Body of pancreas (tissue), 4 donors: ENCODE results near the gene ZNF324B. TPM values are rescaled to one million over a fixed set of nuclear protein-coding genes. Genes with fewer than 3 reads are reported as not detected.
"Not testable (repeated sequence)": the region's sequence is repeated elsewhere in the genome, so short reads cannot be mapped to it uniquely, and the experiment has no call there.

Experiments used
- ATAC-seq: fragments of 150-250 bp; one replicate; pipeline ENCODE4 v1.9.1; 2016
- DNase-seq, 4 donors: peaks; one replicate each; pipeline ENCODE4 v3.0.0-alpha.2; 2019
- H3K27ac ChIP-seq, 4 donors: fragments of 200-600 bp; sonication (generic); 1 replicate in 3 of 4; 2 replicates in 1 of 4; pipeline versions ENCODE4 v1.5.1 to v1.6.1; 2016 to 2019; ENCODE audit warnings: mild to moderate bottlenecking in 1 of 4, mixed read lengths in 1 of 4, moderate library complexity in 1 of 4
- H3K27me3 ChIP-seq, 2 donors: fragments of 200-600 bp; sonication (generic); one replicate each; pipeline ENCODE4 v1.6.0; 2016; ENCODE audit warnings: mild to moderate bottlenecking in 1 of 2
- H3K36me3 ChIP-seq, 2 donors: fragments of 200-600 bp; sonication (generic); replicated peaks in 1 of 2; 2 replicates each; pipeline ENCODE4 v1.5.1; 2016; ENCODE audit warnings: low read depth in 2 of 2; ENCODE audit not compliant: insufficient read depth in 1 of 2
- H3K4me1 ChIP-seq: fragments of 200-600 bp; sonication (generic); one replicate; pipeline ENCODE4 v1.6.0; 2016
- H3K4me3 ChIP-seq, 2 donors: fragments of 200-600 bp; sonication (generic); 1 replicate in 1 of 2; 2 replicates in 1 of 2; pipeline ENCODE4 v1.5.1; 2016 to 2019
- H3K9me3 ChIP-seq, 3 donors: fragments of 200-600 bp; sonication (generic); 1 replicate in 2 of 3; 2 replicates in 1 of 3; pipeline ENCODE4 v1.5.1; 2016
- CTCF ChIP-seq, 7 experiments: fragments of 450-650 bp in 4 of 7; fragments of 200-600 bp in 3 of 7; sonication (generic) in 3 of 7; IDR thresholded peaks; one replicate each; pipeline ENCODE4 v1.5.1; 2016 to 2019; ENCODE audit warnings: antibody characterized with exemption in 7 of 7
- POLR2A ChIP-seq, 3 donors: fragments of 450-650 bp; IDR thresholded peaks; one replicate each; pipeline ENCODE4 v1.6.1; 2016; ENCODE audit warnings: antibody characterized with exemption in 3 of 3, mild to moderate bottlenecking in 2 of 3
- WGBS, 2 donors: methylation state at CpG; one replicate each; pipeline ENCODE4 v1.1.5; 2017; 5-methylcytosine and 5-hydroxymethylcytosine counted together
- intact Hi-C: fragments of 100-400 bp; cut with DNase I; formaldehyde crosslinking; loops from one replicate; pipeline ENCODE4 v1.15.1; 2023
- total RNA-seq, 2 donors: library from RNA; depleted of rRNA; stranded (reverse); fragments of >200 nt; gene quantifications; one replicate each; pipeline ENCODE4 v1.1.0, GENCODE V29; 2016

ZNF324B gene
- total RNA-seq, 2 donors from 2014 or later: 4.6 to 8.6 TPM

DNA sequence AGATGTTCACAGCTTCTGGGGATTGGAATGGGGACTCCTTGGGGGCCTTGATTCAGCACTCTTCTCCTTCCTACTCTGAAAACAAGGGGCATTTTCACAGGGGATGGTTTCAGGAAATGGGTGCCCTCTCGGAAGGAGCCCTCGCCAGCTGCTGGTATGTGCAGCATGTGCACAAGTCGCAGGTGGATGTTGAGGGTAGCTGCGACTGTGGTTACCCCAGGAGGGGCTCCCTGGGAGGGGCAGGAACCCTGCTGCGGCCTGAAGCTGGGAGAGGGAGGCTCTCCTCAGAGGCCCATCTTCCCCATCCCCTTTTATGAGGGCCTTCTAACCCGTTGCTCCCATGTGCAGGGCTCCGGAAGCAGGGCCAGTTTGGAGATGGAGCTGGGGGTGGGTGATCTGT is 30.9 kb downstream of the ZNF324B start:
- Histone ChIP-seq H3K27me3 (no peaks in the 10 kb centered on the region), H3K36me3 (no peaks in the 10 kb centered on the region), H3K9me3 (no peaks in the 10 kb centered on the region), H3K4me1 (peaks cover 2% of the 10 kb centered on the region), H3K4me3 (no peak overlapping the region), H3K27ac (no peak overlapping the region)
- intact Hi-C loops: no loop called here
- no peak for DNase-seq
- 83 to 100% methylated on average over 2 to 7 of the region's 7 CpGs for WGBS, 2 donors
- TF ChIP-seq POLR2A (IDR thresholded peaks at IDR 0.05): no peak
- no peak for TF ChIP-seq CTCF (IDR thresholded peaks at IDR 0.05)
- ATAC-seq: no peak

DNA sequence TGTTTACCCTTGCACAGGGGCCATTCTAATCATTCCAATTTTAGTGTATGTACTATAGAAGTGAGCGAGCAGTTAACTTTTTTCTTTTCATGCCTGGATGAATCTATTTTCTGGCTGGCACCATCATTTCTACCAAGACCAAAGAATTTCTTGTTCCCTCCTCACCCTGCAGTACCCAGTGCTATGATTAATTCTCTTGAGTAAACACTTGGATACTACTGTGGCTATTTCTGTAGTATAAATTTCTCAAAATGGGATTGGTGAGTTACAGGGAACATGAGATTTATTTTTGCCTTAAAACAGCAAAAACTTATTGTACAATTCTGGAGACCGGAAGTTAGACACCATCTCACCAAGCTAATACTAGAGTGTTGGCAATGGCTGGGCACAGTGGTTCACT is 32.4 kb downstream of the ZNF324B start:
- no peak overlapping the region for H3K4me3 ChIP-seq
- H3K27ac ChIP-seq: no peak overlapping the region
- H3K36me3 ChIP-seq: no peaks in the 10 kb centered on the region
- H3K4me1 ChIP-seq: no peaks in the 10 kb centered on the region
- WGBS, 2 donors: 92 to 100% methylated on average over 2 of the region's 2 CpGs
- intact Hi-C loops: no loop called here
- no peaks in the 10 kb centered on the region for H3K27me3 ChIP-seq
- no peaks in the 10 kb centered on the region for H3K9me3 ChIP-seq
- ATAC-seq (no peak), DNase-seq (no peak)
- no peak for TF ChIP-seq CTCF (IDR thresholded peaks at IDR 0.05)
- TF ChIP-seq POLR2A (IDR thresholded peaks at IDR 0.05): no peak

- H3K27me3 ChIP-seq, intact Hi-C loops, H3K36me3 ChIP-seq, H3K4me3 ChIP-seq, H3K27ac ChIP-seq, ATAC-seq, H3K4me1 ChIP-seq, DNase-seq, H3K9me3 ChIP-seq: not testable (repeated sequence)
- WGBS, 2 donors: 94 to 96% methylated on average over 5 of the region's 5 CpGs
Observed at GRCh38 chr19:58484349-58484748, 32.9 kb downstream of the ZNF324B start.

DNA sequence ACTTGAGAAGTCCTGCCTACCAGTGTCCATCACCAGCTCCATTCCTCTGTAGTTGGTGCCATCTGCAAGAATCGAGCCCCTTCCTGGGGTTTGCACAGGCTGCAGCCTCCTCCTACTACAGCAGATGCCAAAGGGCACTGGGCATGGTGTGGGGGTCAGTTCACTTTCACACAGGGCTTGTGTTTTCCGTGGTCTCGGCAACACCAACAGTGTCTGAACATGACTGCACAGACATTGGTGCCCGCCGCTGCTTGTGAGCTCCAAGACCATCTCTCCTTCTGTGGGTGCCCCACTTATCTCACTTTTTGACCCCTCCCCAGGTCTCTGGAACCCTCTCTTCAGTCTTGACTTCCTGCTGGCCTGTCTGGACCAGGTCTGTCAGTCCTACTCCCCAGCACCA is 40.0 kb downstream of the ZNF324B start:
- no peaks in the 10 kb centered on the region for H3K27me3 ChIP-seq
- DNase-seq (no peak), ATAC-seq (no peak)
- 82 to 89% methylated on average over 5 of the region's 5 CpGs for WGBS, 2 donors
- intact Hi-C loops: no loop called here
- no peaks in the 10 kb centered on the region for H3K9me3 ChIP-seq
- H3K36me3 ChIP-seq: no peaks in the 10 kb centered on the region
- H3K4me1 ChIP-seq: no peaks in the 10 kb centered on the region
- TF ChIP-seq CTCF (IDR thresholded peaks at IDR 0.05) (no peak), POLR2A (IDR thresholded peaks at IDR 0.05) (no peak)
- no peak overlapping the region for H3K27ac ChIP-seq
- no peak overlapping the region for H3K4me3 ChIP-seq

DNA sequence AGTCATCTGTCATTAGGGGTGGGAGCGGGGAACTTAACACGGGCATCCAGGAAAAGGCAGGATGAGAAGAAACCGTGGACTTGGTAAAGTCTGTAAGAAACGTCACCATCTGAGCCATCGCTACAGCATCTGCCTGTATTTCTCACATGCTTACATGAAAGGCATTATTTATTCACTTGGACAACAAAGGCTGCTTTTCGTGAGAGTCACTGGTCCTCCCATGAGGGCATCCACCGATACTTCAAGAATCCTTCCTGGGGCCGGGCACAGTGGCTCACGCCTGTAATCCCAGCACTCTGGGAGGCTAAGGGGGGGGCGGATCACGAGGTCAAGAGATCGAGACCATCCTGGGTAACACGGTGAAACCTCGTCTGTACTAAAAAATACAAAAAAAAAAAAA is 40.8 kb downstream of the ZNF324B start:
- WGBS, 2 donors: 81 to 87% methylated on average over 14 of the region's 14 CpGs
- no peak overlapping the region for H3K4me3 ChIP-seq
- H3K36me3 ChIP-seq: no peaks in the 10 kb centered on the region
- ATAC-seq (no peak), DNase-seq (no peak)
- TF ChIP-seq CTCF (IDR thresholded peaks at IDR 0.05): no peak
- TF ChIP-seq POLR2A (IDR thresholded peaks at IDR 0.05): no peak
- no peaks in the 10 kb centered on the region for H3K9me3 ChIP-seq
- intact Hi-C loops: no loop called here
- no peaks in the 10 kb centered on the region for H3K27me3 ChIP-seq
- H3K4me1 ChIP-seq: no peaks in the 10 kb centered on the region
- no peak overlapping the region for H3K27ac ChIP-seq
